Left forelimb (tissue), 1 donor: ENCODE measurements around the gene ZNF292.
"Not testable (repeated sequence)": the region's sequence is repeated elsewhere in the genome, so short reads cannot be mapped to it uniquely, and the experiment has no call there.

Experiments
- DNase-seq: peaks from one replicate; pipeline ENCODE4 v3.0.0-alpha.2; 2018; ENCODE audit warnings: low spot score

ZNF292 gene

DNA sequence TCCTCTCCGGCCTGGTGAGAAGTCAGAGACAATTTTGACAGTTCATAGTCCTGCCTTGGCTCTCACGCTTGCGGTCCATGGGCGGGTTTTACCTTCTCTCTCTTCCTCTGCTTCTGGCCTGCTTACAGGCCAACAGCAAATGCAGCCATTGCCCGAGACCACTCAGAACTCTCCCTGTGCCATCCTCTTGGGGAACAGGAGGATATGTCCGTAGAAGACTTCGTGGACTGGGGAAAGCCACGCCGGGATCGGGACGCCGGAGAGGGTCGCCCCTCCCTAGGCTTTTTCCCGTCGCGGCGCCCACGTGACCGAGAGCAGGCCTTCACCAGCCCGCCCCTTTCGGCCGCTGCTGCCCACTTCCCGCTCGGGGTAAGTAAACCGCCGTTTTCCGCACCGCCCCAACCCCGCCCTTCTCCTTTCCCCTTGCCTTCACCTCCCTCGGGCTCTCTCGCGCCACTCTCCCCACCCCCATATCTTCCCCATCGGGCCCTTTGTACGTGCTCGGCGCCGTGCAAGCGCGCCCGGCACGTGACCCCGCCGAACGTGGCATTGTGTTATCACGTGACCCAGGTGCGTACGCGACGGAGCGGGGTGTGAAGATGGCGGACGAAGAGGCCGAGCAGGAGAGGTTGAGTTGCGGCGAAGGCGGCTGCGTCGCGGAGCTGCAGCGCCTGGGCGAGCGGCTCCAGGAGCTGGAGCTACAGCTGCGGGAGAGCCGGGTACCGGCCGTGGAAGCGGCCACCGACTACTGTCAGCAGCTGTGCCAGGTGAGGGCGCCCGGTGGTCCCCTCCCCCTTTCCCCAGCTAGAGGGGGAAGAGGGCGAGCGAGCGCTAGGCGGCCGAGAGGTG, at the start of gene ZNF292:
TSS of gene ZNF292 (plus strand) at position 573 of the 849 bp plus-strand sequence. CDS start at position 600, 27 bp downstream.
- peak; percentile 97 for DNase-seq

DNA sequence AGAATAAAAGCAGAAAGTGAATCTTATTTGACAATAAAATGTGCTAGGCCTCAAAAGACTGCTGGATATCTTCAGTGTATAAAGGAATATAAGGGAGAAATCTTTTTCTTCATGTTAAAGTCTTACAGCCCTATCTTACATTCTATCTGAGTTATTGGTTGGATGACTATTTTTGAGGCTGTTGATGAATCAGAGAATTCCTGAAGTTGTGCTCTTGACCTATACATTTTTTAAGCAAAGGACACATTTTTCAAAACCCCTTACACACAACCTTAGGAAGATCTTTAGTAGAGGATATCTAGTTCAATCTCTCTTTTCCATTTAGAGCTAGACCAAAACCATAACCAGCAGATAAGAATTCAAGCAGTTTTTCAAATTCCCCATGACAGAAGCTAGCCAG, 49.5 kb upstream of the ZNF292 start:
- no peak for DNase-seq

DNA sequence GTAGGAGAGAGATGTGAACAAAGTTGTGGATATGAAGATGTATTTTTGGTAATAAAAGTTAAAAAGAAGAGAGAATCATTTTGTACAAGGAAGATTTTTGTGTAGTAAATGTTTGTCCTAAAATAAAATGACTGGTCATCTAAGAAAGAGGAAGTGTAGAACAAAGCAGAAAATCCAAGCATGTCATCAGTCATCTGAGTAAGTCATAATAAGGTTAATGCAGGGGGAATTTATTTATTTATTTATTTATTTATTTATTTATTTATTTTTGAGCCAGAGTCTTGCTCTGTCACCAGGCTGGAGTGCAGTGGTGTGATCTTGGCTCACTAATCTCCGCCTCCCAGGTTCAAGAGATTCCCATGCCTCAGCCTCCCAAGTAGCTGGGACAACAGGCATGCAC, 44.7 kb upstream of the ZNF292 start:
- no peak for DNase-seq

DNA sequence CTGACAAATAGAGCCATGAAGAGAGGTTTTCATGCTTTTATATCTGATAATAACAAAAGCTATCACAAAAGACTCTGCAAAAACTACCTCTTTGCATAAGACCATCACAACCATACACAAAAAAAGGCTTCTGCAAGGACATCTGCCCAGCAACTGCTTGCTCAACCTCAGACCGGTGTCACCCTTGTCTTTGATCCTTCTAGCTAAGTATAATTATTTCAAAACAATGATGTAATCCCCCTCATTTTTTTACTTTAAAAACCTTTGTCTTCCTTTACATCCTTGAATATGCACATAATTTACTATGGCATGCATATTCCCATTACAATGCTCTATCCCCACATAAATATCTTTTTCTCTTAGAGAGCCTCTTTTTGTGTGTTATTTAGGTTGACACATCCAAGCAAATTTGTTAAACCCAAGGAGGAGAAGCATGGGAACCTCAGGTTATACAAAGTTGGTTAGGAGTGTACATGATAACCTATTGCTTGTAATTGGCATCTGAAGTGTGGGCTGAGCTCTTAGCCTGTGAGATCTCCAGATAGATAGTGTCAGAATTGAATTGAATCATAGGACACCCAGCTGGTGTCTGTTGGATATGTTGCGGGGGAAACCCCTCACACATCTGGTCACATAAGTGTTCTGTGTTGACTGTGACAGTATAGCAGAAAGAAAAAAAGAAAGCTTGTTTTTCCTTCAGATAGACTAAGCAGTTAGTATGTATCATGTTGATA, 39.8 kb upstream of the ZNF292 start:
- no peak for DNase-seq

DNA sequence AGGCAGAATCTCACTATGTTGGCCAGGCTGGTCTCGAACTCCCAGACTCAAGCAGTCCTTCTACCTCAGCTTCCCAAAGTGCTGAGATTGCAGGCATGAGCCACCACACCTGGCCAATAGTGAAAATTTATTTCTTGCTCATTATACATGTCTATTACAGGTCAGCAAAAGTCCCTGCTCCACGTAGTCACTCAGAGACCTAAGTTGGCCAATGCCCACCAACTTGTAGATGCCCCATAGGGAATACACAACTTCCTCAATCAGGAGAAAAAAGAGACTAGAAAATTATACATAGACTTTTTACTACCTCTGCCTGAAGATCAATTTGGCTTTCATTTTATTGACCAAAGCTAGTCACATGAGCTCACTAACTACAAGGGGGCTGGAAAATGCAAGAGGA, 38.4 kb upstream of the ZNF292 start:
- no peak for DNase-seq

DNA sequence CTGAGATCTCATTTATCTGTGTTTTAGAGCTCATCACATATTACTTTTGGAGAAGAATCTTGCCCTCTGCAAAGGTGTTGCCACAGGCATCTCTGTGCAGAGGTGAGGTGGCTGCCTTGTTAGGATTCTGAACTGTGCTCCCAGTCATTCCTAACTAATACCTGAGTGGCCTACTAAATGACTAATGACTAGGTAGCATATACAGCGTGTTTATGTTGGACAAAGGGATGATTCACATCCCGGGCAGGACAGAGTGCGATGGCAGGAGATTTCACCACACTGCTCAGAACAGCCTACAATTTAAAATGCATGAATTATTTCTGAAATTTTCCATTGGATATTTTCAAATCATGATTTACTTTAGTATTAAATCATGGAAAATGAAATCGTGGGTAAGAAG, 37.3 kb upstream of the ZNF292 start:
- DNase-seq, result no peak

DNA sequence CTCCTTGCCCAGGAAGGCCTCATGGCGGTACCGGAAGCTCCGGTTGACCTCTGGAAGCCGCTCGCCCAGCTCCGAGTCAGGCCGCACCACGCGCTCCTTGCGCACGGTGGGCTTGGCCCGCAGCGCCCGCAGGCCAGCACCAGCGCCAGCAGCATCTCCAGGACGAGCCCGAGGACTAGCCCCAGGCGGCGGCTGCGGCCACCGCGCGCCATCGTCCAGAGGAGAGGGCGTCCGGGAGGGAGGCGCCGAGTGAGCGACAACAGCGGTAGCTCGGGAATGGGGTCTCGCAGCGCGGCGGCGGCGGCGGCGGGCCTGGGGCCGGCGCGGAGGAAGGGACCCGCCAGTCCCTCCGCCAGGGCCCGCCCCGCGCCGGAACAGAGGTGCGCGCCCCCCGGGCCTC, 32.9 kb upstream of the ZNF292 start:
- no peak for DNase-seq

DNA sequence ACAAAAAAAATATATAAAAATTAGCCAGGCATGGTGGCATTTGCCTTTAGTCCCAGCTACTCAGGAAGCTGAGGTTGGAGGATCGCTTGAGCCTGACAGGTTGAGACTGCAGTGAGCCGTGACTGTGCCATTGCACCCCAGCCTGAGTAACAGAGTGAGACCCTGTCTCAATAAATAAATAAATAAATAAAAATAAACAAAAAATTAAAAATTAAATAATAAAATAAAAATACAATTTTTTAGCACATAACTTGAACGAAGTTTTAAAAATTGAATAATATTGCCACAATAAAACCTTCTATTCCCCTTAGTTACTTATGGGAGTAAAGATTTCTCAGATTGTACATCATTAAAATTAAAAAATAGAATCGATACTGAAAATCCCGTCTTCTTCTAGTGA, 31.3 kb upstream of the ZNF292 start:
- no peak for DNase-seq

DNA sequence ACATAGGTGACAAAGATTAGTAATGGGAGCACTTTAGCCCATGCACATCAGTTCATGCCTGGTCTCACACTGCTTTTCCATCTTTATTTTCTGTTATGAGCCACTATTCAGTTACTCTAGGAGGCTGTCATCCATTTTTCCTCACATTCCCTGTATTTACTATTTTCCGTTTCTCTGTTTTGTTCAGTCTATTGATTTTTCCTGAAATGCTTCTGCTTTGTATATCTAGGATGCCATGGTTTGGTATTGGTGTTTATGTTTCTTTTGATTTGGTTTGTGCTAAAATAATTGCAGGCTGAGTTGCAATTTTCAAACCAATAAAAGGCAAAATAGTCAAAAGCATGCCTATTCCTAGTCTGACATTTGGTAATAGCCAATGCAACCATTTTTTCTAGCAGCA, 28.9 kb upstream of the ZNF292 start:
- DNase-seq, result no peak

DNA sequence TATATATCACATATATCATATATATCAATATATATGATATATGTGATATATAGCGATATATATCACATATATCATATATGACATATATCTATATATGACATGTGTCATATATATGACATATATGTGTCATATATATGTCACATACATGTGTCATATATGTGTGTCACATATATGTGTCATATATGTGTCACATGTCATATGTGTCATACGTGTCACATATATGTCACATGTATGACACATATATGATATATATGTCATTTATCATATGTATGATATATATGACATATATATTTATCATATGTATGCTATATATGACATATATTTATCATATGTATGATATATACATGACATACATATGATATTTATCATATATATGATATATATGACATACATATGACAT, 27.6 kb upstream of the ZNF292 start:
- DNase-seq, result no peak

DNA sequence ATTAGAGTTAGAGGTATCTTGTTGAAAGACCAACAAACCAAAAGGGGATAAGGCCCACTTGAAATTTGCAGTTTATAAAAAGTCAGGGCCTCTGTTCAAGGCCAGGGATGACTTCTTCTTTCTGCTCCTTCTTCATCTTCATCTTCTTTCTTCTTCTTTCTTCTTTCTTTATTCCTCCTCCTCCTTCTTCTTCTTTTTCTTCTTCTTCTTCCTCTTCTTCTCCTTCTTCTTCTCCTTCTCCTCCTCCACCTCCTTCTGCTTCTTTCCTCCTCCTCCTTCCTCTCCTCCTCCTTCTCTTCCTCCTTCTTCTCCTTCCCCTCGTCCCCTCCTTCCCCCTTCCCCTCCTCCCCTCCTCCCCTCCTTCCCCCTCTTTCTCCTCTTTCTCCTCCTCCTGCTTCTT, 18.4 kb upstream of the ZNF292 start:
- no peak for DNase-seq

DNA sequence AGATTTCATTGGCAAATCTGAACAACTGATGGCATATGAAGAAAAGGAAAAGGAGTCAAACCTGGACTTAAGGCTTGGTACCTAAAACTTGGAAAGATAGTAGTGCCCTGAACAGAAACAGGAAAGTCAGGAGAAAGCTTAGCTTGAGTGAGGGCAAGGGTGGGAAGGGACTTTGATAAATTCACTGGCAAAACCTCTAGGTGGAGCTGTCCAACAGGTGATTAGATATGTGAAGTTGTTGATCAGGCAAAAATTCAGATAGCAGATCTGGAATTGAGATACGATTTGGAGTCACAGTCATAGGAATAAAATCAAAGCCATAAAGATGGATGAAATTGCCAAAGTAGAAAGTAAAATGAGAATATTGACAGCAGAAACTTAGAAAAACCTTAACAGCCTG, 16.1 kb upstream of the ZNF292 start:
- DNase-seq, result no peak

DNA sequence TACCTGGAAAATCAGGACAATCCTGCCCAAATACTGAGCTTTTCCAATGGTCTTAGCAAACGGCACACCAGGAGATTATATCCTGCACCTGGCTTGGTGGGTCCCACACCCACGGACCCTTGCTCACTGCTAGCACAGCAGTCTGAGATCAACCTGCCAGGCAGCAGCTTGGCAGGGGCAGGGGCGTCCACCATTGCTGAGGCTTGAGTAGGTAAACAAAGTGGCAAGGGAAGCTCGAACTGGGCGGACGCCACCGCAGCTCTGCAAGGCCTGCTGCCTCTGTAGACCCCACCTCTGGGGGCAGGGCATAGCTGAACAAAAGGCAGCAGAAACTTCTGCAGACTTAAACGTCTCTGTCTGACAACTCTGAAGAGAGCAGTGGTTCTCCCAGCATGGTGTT, 15.4 kb upstream of the ZNF292 start:
- not testable (repeated sequence) for DNase-seq

DNA sequence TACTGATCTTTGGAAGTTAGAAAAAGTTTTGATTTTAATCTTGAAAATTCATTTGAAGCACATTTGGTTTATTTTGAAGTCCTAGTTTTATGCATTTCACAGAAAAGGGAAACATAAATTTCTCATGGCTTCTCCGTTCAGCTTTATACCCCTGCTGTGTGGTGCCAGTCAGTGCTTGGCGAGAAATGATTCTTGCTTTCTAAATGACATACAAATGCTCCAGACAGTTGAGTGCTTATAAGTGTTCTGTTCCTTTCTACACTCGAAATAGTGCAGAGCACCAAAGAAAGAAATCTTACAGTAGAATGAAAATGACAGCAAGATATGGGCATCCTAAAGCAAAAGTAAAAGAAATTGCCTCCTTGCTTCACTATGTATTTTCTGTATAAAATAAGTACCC, 9.0 kb upstream of the ZNF292 start:
- DNase-seq, result no peak

DNA sequence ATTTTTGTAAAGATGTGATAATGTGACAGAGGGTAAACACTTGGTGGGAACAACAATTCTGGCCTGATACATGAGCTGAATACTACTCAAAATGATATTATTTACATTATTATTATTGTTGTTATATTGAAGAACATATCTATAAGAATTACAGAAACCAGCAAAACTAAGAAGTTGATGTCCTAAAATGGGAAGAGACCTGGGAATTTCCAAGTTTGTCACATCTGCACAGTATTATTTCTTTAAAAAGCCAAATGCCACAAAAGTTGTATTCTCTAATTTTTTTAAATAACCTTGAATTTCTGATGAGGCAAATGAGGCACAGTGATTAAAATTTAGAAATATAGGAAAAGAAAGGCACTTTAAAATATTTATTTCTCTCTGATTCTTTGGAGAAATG, 5.0 kb upstream of the ZNF292 start:
- no peak for DNase-seq

DNA sequence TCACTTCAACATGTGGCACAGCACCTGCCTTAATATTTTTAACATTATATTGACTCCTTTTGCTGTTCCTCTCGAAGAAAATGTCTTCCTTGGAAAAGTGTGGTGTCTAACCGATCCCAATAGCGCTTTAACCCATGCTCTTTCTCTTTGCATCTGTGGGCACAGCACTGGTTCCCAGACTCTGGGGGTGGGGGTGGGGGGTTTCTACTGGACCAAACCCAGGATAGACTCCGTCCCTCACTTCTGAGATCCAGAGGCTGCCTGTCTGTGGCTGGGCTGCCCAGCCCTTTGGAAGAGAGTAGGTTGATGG, 3.9 kb upstream of the ZNF292 start:
- DNase-seq, result no peak

DNA sequence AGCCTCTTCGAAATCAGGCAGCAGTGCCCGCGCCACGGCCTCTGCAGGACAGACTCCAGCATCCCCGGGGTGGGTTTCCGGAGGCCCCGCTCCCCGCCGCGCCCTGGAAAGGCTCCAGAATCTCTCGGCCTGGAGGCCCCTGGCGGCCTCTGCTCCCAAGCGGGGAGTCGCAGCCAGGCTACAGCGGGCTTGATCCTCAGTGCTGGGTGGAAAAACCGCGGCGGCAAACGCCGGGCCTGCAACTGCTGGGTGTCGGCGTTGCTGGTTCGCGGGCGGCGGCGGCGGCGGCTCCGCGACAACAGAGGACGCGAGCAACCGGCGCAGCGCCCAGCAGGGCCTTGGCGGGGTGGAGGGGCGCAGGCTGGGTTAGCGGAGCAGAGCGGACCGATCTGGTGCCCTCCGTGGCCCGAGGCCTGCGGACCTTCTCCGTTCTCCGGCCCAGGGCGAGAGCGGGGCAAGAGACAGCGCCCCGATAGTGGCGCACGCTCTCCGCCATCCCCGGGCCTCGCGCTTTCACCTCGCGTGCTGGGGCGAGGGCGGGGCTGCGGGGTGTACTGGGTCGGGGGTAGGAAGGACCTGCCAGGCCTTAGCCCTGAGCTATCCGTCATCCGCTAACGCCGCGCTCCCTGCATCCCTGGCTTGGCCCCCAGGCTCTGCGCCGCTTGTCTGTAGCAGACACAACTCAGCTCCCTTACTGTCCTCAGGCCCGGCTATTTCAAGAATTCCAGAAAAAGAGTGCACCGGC, 3.4 kb upstream of the ZNF292 start:
- DNase-seq, result peak; percentile 85

DNA sequence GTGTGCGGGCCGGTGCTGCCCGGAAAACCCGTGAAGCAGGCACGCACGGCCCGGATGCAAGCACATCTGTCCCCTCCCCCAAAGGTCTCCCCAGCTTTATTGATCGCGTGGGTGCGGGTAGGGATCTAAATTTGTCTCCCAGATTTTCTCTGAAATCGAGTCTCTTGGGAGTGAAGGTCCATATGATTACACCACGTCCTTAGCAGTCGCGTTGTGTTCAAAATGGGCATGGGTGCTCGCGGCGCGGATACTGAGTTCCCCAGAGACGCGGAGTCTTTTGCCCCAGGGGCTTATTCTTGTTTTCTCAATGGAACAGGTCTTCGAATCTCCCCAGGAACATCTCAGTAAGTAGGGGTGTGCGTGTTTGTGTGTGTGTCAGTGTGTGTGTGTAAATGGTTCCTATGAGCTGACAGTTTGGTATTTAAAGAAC, 2.8 kb upstream of the ZNF292 start:
- no peak for DNase-seq

DNA sequence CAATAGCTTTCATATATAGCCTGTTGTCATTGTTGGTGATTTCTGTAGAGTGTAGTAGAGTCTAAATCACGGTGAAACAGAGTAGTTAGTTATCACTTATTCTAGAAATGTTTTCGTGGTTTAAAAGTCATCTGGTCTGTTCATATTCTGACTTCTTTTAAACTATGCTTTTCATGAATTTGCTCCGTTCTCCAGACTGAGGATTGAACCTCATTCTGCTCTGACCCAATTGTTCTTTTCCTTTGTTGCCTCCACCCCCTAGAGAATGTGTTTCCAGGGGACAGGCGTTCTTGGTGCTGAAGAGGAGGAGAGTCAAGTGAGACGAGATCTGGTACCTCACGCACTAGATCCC, 748 bp upstream of the ZNF292 start:
- DNase-seq, result no peak

DNA sequence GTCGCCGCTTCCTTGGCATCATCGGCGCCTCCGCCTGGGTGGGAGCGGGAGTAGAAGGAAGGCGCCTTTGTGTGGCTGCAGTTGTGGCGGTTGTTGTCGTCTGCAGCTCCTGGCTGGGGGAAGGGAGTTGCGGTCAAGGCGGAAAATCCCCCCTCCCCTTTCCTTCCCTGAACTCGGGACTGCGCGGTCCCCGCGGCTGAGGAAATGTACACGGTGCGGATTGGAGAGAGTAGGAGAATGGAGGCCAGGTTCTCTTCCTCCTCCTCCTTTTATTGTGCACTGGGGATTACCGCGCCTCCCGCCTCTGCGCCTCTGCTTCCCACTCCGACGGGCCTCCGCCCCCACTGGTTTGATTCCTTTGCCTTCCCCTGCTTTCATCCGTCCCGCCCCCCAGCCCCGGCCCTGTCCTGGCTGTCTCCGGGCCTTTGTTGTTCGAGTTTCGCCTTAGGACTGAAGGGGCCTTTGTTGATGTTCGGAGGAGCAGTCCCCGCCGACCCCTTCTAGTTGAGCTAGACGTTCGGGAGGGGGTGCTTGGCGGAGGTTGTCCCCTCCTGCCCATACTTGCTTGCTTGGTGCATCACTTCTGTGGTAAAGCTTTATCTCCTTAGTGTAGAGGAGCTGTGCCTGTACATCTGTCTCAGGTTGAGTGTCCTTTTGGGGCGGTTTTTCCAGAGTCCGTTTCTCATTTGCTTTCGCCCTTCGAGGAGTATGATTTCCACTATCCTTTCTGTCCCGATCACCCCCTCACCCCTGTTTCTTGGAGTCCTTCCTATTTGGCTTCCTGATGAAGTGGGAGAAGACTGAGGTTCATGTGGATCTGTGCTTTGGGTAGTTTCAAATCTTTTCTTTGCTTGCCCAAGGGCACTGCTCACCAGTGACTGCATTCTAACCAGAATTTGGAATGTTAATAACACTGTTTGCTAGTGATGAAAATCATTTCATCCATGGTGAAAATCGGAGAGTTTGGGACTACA, 764 bp downstream of the ZNF292 start:
- DNase-seq, result peak; percentile 79

DNA sequence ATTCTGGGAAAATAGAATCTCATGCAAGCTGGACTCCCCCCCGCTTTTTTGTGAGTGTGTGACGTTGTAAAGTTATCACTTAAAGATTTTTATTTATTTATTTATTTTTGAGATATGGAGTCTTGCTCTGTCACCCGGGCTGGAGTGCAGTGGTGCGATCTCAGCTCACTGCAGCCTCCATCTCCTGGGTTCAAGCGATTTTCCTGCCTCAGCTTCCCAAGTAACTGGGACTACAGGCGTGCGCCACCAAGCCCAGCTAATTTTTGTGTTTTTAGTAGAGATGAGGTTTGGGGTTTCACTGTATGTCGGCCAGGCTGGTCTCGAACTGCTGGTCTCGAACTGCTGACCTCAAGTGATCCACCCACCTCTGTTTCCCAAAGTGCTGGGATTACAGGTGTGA, 2.2 kb downstream of the ZNF292 start:
- DNase-seq, result not testable (repeated sequence)

DNA sequence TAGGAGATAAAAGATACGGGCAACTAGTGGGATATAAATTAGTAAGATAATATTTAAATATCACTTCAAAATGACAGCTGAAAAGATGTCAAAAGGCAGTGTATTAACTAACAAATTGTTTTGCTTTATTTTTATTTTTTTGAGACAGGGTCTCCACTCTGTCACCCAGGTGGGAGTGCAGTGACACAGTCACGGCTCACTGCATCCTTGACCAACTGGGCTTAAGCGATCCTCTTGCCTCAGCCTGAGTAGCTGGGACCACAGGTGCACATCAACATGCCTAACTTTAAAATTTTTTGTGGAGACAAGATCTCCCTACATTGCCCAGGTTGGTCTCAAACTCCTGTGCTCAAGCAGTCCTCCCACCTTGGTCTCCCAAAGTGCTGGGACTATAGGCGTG, 5.9 kb downstream of the ZNF292 start:
- no peak for DNase-seq
